Stomach (tissue), 4 donors: ENCODE data around the gene SLC6A18.

Experiments
- POLR2A ChIP-seq, 4 donors: fragments of 450-650 bp; IDR thresholded peaks; one replicate each; pipeline ENCODE4 v1.6.1; 2016; ENCODE audit warnings: antibody characterized with exemption in 4 of 4, control low read depth in 2 of 4, mild to moderate bottlenecking in 1 of 4, moderate library complexity in 1 of 4
- TF ChIP-seq, protein P1 (sequence below), 7 experiments: fragments of 450-650 bp in 4 of 7; fragments of 200-600 bp in 3 of 7; sonication (generic) in 3 of 7; IDR thresholded peaks; one replicate each; pipeline ENCODE4 v1.5.1; 2016 to 2019; ENCODE audit warnings: antibody characterized with exemption in 7 of 7, control low read depth in 2 of 7, mild to moderate bottlenecking in 1 of 7

DNA sequence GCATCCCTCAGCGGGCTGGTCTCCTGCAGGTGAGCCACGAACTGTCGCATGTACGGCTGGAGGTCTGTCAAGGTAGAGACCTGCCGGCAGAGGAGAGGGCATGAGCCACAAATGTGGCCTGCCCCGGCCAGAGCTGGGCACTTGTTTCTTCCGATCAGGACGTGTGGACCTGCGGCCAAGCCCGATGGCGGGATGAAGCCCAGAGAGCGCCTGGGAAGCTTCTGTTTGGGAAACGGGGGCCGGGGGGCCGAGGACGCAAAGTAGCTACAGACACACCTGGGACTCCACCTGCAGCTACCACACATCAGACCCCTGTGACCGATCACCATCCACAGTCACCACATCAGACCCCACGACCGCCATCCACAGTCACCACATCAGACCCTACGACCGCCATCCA, 47.0 kb downstream of the SLC6A18 start:
- TF ChIP-seq, protein P1, sequence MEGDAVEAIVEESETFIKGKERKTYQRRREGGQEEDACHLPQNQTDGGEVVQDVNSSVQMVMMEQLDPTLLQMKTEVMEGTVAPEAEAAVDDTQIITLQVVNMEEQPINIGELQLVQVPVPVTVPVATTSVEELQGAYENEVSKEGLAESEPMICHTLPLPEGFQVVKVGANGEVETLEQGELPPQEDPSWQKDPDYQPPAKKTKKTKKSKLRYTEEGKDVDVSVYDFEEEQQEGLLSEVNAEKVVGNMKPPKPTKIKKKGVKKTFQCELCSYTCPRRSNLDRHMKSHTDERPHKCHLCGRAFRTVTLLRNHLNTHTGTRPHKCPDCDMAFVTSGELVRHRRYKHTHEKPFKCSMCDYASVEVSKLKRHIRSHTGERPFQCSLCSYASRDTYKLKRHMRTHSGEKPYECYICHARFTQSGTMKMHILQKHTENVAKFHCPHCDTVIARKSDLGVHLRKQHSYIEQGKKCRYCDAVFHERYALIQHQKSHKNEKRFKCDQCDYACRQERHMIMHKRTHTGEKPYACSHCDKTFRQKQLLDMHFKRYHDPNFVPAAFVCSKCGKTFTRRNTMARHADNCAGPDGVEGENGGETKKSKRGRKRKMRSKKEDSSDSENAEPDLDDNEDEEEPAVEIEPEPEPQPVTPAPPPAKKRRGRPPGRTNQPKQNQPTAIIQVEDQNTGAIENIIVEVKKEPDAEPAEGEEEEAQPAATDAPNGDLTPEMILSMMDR (IDR thresholded peaks at IDR 0.05) = no peak
- TF ChIP-seq POLR2A (IDR thresholded peaks at IDR 0.05) = no peak
